H1 (cell line): ENCODE results near the gene USP13.

ENCODE experiments used
- CTCF ChIP-seq, 3 experiments: IDR thresholded peaks; 1 replicate in 2 of 3; 2 replicates in 1 of 3; pipeline versions ENCODE4 v1.5.1 to v1.6.1; 2011; ENCODE audit warnings: low read length in 3 of 3, mild to moderate bottlenecking in 3 of 3, inconsistent platforms in 2 of 3, low read depth in 1 of 3, moderate library complexity in 1 of 3; ENCODE audit not compliant: insufficient read depth in 1 of 3; ENCODE audit errors: control extremely low read depth in 1 of 3
- EGR1 ChIP-seq: IDR thresholded peaks from 2 replicates; pipeline ENCODE4 v1.6.1; 2011; ENCODE audit warnings: low read depth, low read length, borderline replicate concordance

- TF ChIP-seq CTCF (IDR thresholded peaks at IDR 0.05; ENCODE audit: control extremely low read depth in 1 of 3, insufficient read depth in 1 of 3, low read depth in 1 of 3, low read length in 3 of 3), result no peak
- no peak for TF ChIP-seq EGR1
Measured at GRCh38 chr3:179655236-179655635, 2.4 kb downstream of the USP13 start.
